Colonic mucosa (tissue), 4 donors: ENCODE data around the gene KIF26A. TPM values are rescaled to one million over a fixed set of nuclear protein-coding genes. Genes with fewer than 3 reads are reported as not detected.

ENCODE experiments used
- DNase-seq: peaks from one replicate; pipeline ENCODE4 v3.0.0-alpha.2; 2020
- H3K27ac ChIP-seq: fragments of 200-600 bp; one replicate; pipeline ENCODE4 v1.8.0; 2021
- H3K27me3 ChIP-seq: fragments of 200-600 bp; one replicate; pipeline ENCODE4 v1.8.0; 2021
- H3K36me3 ChIP-seq: fragments of 200-600 bp; one replicate; pipeline ENCODE4 v1.8.0; 2021
- H3K4me1 ChIP-seq: fragments of 200-600 bp; one replicate; pipeline ENCODE4 v1.8.0; 2021; ENCODE audit warnings: mild to moderate bottlenecking
- H3K4me3 ChIP-seq: fragments of 200-600 bp; one replicate; pipeline ENCODE4 v1.8.0; 2021
- H3K9ac ChIP-seq, 2 donors: one replicate each; pipeline ENCODE4 v1.7.0; 2013; ENCODE audit warnings: control low read depth in 2 of 2, low read depth in 2 of 2, low read length in 2 of 2
- H3K9me3 ChIP-seq: fragments of 200-600 bp; one replicate; pipeline ENCODE4 v1.8.0; 2021
- CTCF ChIP-seq: fragments of 200-600 bp; IDR thresholded peaks from one replicate; pipeline ENCODE4 v1.8.0; 2022; ENCODE audit warnings: antibody characterized with exemption, mild to moderate bottlenecking
- intact Hi-C: fragments of 100-400 bp; cut with DNase I; formaldehyde crosslinking; loops from one replicate; pipeline ENCODE4 v1.14.1; 2022
- total RNA-seq, 2 donors: library from RNA; stranded (reverse); fragmentation: NEBNext Ultra II Directional in 1 of 2; extraction: Animal tissue kit (Norgen Biotek cat#: 25700) in 1 of 2; gene quantifications; one replicate each; pipeline ENCODE4 v1.2.1, GENCODE V29; 2021
- donor health status: healthy.
- donor health status: DM: no; HTN: no; CAD: no.
- donor health status: DM: no; HTN: no; CAD: no.

KIF26A gene
- total RNA-seq, 2 donors from 2014 or later = 6.6 to 20.0 TPM

GRCh38 chr14:104179564-104180129, 41.3 kb downstream of the KIF26A start:
- DNase-seq = no peak
- Histone ChIP-seq H3K27me3 (no peaks in the 10 kb centered on the region), H3K27ac (no peak overlapping the region), H3K4me1 (no peaks in the 10 kb centered on the region), H3K9ac (no peak overlapping the region), H3K36me3 (no peaks in the 10 kb centered on the region), H3K4me3 (no peak overlapping the region), H3K9me3 (no peaks in the 10 kb centered on the region)
- intact Hi-C loops = no loop called here
- no peak for TF ChIP-seq CTCF

GRCh38 chr14:104180561-104181165, 42.3 kb downstream of the KIF26A start:
- no peaks in the 10 kb centered on the region for H3K9me3 ChIP-seq
- H3K4me1 ChIP-seq = no peaks in the 10 kb centered on the region
- H3K4me3 ChIP-seq = no peak overlapping the region
- no peak for TF ChIP-seq CTCF
- intact Hi-C loops = no loop called here
- no peaks in the 10 kb centered on the region for H3K27me3 ChIP-seq
- DNase-seq = no peak
- H3K9ac ChIP-seq = no peak overlapping the region
- H3K27ac ChIP-seq = no peak overlapping the region
- H3K36me3 ChIP-seq = no peaks in the 10 kb centered on the region

- Histone ChIP-seq H3K9me3 (no peaks in the 10 kb centered on the region), H3K9ac (no peak overlapping the region), H3K27ac (no peak overlapping the region), H3K4me3 (no peak overlapping the region), H3K27me3 (no peaks in the 10 kb centered on the region), H3K4me1 (no peaks in the 10 kb centered on the region), H3K36me3 (no peaks in the 10 kb centered on the region)
- DNase-seq = no peak
- intact Hi-C loops = no loop called here
- TF ChIP-seq CTCF = no peak
Observed at GRCh38 chr14:104181761-104182530, 43.6 kb downstream of the KIF26A start.

- intact Hi-C loops = no loop called here
- Histone ChIP-seq H3K36me3 (no peaks in the 10 kb centered on the region), H3K4me3 (no peak overlapping the region), H3K27ac (no peak overlapping the region), H3K27me3 (no peaks in the 10 kb centered on the region), H3K4me1 (no peaks in the 10 kb centered on the region), H3K9me3 (no peaks in the 10 kb centered on the region), H3K9ac (no peak overlapping the region)
- DNase-seq = no peak
- TF ChIP-seq CTCF = no peak
Observed at GRCh38 chr14:104182857-104183425, 44.6 kb downstream of the KIF26A start.

GRCh38 chr14:104183796-104184195, 45.4 kb downstream of the KIF26A start:
- Histone ChIP-seq H3K27ac (no peak overlapping the region), H3K4me1 (peaks cover 6% of the 10 kb centered on the region), H3K9me3 (no peaks in the 10 kb centered on the region), H3K9ac (no peak overlapping the region), H3K4me3 (no peak overlapping the region), H3K27me3 (no peaks in the 10 kb centered on the region), H3K36me3 (no peaks in the 10 kb centered on the region)
- no peak for TF ChIP-seq CTCF
- DNase-seq = no peak
- intact Hi-C loops = no loop called here
